ENCODE measurements around the gene ZSCAN30.

The ZSCAN30 gene

DNA sequence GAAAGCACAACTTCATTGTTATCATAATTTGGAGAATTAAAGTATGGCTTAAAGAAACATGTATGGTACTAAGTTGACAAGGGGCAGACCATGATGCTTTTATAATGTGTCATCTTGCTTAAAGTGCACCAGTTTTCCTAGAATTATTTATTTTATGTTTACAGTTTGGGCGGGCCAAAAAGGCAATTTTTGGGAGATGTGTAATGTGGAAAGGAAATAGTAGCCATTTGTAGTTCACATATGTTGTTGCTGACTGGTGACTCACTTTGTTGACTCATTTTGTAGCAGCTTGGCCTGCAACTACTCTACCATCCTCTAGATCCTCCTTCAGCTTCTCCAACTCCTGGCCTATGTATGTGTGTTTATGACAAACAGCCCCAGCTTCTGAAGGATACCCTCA is 7.7 kb downstream of the ZSCAN30 start:
- DNase-seq (ENCODE audit: low read depth, low spot score), result peak; percentile 32

DNA sequence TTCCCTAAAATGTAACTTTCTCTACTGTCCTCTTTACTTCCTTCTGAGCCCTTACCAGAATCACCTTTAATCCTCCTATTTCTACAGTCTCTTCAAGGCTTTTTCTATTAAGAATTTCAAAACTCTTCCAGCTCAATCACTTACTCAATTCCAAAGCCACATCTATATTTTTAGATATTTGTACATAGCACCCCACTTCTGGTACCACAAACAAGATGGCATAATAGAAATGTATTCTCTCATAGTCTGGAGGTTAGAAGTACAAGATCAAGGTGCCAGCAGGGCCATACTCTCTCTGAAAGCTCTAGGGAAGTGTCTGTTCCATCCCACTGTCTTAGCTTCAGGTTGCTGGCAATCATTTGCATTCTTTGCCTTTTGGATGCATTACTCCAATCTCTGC is 11.1 kb downstream of the ZSCAN30 start:
- DNase-seq (ENCODE audit: low read depth, low spot score), result no peak

DNA sequence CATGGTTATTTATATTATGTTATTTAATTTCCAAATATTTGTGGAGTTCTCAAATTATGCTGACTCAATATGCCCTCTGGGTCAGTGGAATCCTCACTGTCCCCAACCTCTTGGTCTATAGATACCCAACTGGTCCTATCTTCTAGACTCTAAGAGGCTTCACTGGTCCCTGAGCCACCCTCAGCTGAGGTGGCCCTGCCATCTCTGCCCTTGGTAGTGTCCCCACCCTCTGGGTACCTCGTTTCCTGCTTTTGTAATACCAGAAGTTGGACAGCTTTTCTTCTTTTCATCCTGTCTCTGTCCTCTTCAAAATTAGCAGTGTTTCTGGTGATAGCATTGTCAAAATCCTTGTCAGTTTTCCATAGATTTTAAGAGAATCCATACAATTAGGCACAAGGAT is 11.9 kb downstream of the ZSCAN30 start:
- DNase-seq (ENCODE audit: low read depth, low spot score), result no peak

DNA sequence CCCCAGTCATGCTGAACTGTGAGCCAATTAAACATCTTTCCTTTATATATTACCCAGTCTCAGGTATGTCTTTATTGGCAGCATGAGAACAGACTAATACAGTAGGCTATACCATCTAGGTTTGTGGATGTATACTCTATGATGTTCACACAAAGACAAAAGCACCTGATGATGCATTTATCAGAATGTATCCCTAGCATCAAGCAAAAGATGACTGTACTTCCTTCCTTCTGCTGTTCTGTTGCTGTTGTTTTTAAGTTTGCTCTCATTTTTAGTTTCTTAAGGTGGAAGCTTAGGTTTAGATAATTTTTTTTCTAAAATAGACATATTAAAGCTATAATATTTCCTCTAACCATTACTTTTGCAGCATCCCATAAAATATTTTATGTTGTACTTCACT is 12.4 kb downstream of the ZSCAN30 start:
- DNase-seq (ENCODE audit: low read depth, low spot score), result no peak

DNA sequence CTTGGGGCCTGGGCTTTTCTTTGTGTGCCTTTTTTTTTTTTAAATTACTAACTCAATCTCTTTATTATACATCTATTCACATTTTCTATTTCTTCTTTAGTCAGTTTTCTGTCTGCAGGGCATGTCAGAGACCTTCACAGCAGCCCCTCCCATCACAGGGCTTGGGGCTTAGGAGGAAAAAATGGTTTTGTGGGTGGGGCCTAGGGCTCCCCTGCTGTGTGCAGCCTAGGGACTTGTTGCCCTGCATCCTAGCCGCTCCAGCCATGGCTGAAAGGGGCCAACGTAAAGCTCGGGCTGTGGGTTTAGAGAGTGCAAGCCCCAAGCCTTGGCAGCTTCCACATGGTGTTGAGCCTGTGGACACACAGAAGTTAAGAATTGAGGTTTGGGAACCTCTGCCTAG is 13.8 kb downstream of the ZSCAN30 start:
- no peak for DNase-seq (ENCODE audit: low read depth, low spot score)

DNA sequence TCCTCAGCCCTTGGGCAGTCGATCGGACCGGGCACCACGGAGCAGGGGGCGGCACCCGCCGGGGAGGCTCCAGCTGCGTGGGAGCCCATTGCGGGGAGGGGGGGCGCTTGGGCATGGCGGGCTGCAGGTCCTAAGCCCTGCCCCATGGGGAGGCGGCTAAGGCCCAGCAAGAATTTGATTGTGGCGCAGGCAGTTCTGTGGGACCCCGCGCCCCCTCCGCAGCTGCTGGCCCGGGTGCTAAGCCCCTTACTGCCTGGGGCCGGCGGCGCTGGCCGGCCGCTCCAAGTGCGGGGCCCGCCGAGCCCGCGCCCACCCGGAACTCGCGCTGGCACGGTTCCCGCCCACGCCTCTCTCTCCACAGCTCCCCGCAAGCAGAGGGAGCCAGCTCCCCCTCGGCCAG is 18.4 kb downstream of the ZSCAN30 start:
- DNase-seq (ENCODE audit: low read depth, low spot score), result no peak

DNA sequence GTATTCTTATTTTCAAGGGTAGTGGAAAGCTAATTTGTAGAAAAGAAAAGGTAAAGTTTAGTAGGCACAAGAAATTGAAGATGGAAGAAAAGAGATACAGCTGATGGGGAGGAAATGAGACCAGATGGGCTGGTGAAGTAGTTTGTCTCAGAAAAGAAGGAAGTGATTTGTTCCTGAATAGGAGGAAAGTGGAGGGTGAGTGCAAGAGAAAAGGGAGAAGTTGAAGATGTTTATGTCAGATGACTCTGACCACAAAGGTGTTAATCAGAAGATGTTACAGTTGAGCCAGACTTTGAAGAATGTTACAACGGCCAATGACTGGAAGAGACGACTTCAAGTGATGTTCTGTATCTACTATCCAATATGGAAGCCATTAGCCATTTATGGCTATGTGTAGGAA is 21.2 kb downstream of the ZSCAN30 start:
- no peak for DNase-seq (ENCODE audit: low read depth, low spot score)

DNA sequence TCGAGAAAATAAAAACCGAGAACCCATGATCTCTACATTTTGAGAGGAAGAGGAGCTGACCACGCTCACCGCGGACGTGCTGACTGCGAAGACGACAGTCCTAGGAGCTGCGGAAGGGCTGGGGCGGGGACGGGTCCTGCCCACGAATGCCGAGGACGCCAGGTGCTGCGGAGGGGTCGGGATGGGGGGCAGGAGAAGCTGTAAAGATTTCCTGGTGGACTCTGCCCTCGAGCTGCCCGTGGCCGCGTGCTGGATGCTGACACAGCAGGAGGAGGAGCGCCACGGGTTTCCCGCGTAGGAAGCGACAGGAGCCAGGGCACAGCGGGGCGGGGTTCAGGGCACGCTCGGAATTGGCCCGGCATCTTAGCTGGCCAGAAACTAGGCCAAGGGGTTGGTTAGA is 22.2 kb downstream of the ZSCAN30 start:
- DNase-seq (ENCODE audit: low read depth, low spot score), result peak; percentile 7

DNA sequence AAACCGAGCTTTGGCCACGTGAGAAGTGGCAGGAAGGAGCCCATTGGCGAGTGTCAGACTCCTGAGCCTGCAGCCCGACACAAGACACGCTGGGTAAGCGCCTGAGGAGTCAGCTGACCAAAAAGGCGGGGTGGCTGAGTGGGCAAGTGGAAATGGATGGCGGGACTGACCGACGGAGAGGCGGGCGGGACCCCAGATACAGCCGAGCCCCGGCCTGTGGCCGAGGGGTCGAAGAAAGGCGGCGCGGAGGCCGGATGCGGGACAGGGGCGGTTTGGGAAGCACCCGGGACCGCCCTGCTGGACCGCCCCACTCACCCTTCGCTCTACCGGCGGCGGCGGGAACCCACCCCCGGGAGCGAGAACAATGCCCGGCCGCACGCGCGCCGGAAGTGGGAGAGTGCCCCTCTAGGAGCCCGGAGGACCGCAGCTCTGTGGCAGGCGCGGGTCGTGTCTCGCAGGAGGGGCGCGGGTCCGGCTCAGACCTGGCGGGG is 22.8 kb downstream of the ZSCAN30 start:
- peak; percentile 81 for DNase-seq (ENCODE audit: low read depth, low spot score)

DNA sequence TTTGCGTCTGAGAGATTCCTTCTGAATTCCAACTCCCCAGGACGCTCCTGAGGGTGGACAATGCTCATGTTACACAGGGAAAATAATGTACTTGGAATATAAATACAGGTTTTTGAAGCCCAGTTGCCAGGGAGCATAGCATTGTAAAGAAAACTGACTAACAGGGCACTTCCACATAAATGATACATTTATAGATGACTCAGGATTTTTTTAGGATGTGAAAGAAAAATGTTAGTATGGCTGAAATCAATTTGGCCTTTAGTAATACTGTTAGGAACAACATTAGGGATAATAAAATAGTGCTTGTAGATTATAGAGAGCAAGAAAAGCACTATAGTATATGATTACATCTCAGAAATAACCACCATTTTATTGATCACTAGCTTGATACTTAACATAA is 25.6 kb downstream of the ZSCAN30 start:
- no peak for DNase-seq (ENCODE audit: low read depth, low spot score)

DNA sequence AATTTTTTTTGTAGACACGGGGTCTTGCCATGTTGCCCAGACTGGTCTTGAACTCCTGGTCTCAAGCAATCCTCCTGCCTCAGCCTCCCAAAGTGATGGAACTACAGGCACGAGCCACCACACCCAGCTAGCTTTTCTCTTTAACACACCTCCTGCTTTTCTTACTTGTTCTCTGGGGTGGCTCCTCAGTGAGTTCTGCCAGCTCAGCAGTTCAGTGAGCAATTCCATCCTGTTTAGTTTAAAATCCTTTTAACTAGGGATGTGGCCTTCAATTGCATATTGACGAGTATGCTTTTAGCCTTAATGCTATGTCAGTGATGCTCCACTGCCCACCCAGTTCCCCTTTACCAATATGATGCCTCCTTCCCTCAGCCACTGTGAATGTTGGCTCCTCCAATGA is 33.1 kb downstream of the ZSCAN30 start:
- DNase-seq (ENCODE audit: low read depth, low spot score), result no peak

DNA sequence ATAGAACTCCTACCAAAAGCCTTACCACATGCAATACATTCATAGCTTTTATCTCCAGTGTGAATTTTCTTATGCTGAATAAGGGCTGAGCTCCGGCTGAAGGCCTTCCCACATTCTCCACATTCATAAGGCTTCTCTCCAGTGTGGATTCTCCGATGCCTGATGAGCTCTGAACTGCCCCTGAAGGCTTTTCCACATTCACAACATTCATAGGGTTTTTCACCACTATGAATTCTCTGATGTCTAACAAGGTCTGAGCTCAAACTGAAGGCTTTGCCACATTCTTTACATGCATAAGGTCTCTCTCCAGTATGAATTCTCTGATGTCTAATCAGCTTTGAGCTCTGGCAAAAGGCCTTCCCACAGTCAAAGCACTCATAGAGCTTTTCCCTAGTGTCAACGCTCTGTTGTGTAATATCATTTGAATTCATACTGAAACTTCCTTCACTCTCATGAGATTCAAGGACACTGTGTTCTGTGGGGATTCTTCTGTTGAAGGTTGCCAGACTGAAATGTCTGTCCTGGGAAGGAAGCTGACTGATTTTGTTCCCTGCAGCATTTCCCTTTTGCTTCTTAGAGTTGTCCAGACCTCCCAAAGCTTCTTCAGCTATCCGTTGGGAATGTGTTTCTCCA is 36.3 kb downstream of the ZSCAN30 start:
- DNase-seq (ENCODE audit: low read depth, low spot score), result no peak

DNA sequence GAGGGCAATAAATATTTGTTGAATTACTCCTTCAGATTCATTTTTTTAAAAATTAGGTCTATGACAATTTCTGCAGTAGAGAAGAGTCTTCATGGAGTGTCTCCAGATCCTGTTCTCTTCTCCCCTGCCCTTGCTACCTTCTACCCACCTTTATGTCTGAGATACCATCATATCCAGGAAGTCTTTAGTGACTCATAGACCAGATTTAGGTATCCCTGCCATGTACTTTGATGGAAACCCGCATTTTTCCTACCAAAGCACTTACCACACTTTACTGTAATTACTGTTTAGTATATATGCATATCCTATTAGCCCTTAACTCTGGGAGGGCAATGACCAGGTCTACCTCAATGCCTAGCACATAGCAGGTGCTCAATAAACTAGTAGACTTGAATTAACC is 37.6 kb downstream of the ZSCAN30 start:
- DNase-seq (ENCODE audit: low read depth, low spot score), result no peak

DNA sequence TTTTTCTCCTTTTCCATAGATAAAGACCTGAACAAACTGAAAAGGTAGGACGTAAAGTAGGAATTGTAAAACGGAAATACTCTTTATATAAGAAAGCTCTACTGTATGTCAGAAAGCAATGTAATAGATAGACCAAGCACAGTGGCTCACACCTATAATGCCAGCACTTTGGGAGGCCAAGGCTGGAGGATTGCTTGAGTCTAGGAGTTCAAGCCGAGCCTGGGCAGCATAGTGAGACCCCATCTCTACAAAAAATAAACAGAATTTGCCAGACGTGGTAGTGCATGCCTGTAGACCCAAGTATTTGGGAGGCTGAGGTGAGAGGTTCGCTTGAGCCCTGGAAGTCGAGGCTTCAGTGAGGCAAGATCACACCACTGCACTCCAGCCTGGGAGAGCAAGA is 41.6 kb downstream of the ZSCAN30 start:
- no peak for DNase-seq (ENCODE audit: low read depth, low spot score)

DNA sequence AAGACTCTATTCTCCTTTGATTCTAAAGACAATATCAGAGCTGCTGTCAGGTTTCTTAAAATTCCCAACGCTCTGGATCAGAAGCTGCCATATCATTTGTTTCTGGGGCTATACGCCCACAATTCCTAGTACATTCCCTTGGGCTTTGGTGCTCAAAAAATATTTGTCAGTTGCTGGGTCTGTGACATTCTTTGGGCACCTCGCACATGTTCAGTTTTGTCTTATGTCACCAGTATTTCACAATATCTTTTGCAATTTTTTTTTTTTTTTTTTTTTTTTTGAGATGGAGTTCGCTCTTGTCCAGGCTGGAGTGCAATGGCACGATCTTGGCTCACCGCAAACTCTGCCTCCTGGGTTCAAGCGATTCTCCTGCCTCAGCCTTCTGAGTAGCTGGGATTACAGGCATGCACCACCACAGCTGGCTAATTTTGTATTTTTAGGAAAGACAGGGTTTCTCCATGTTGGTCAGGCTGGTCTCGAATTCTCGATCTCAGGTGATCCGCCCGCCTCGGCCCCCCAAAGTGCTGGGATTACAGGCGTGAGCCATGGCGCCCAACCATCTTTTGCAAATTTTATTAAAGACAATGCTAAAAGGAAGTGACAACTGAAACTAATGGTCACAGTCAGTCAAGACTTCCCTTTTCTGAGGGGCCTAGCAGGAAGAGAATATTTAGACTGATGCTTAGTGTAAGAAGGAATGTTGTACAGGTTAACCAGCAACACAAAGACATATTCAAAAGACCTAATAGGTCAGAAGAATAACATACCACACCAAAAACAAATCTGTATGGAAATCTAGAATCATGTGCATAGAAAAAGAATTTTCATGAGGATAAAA is 42.4 kb downstream of the ZSCAN30 start:
- DNase-seq (ENCODE audit: low read depth, low spot score), result no peak

DNA sequence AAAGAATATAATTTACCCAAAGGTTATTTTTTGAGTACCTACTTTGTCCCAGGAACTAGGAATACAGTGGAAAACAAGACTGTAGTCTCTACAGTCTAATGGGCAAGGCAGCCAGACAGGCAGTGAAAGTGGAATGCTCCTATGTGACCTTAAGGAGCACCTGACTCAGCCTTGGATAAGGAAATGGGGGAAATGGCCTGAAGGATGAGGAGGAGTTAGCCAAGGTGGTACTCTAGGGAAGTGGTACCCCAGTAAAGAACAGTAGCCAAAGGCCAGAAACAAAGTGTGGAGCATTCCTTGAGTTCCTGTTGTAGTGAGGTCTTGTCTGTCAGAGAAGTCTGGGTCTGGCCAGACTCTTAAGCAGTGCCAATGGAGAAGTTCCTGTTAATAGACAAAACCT is 43.2 kb downstream of the ZSCAN30 start:
- DNase-seq (ENCODE audit: low read depth, low spot score), result no peak

DNA sequence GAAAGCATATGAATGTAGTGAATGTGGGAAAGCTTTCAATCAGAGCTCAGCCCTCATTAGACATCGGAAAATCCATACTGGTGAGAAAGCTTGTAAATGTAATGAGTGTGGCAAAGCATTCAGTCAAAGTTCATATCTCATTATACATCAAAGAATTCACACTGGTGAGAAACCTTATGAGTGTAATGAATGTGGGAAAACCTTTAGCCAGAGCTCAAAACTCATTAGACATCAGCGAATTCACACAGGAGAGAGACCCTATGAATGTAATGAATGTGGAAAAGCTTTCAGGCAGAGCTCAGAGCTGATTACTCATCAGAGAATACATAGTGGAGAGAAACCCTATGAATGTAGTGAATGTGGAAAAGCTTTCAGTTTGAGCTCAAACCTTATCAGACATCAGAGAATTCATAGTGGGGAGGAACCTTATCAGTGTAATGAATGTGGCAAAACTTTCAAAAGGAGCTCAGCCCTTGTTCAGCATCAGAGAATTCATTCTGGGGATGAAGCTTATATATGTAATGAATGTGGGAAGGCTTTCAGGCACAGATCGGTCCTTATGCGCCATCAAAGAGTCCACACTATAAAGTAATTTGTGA is 44.2 kb downstream of the ZSCAN30 start:
- DNase-seq (ENCODE audit: low read depth, low spot score), result no peak

DNA sequence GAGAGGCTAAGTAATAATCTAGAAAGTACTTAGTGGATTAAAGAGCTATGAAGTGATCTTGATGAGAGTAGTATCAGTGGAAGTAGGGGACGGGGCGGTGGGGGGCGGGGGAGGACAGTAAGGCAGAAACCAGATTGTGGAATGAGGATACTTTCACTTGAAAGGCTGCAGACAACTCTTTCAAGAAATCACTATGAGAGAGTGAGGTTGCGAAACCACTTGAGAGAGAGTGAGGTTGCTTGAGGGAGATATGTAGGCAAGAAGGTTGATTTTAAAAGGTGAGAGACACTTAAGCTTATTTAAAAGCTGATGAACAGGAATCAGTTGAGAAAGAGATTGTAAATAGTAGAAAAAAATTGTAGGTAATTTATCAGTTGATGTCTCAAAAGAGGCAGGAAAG is 45.4 kb downstream of the ZSCAN30 start:
- no peak for DNase-seq (ENCODE audit: low read depth, low spot score)

DNA sequence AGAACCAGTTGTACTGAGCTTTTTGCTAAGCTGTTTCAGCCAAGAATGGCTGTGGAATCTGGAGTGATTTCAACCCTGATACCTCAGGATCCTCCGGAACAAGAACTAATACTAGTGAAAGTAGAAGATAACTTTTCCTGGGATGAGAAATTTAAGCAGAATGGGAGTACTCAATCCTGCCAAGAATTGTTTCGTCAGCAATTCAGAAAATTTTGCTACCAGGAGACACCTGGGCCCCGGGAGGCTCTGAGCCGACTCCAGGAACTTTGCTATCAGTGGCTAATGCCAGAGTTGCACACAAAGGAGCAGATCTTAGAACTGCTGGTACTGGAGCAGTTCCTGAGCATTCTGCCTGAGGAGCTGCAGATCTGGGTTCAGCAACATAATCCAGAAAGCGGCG is 47.6 kb downstream of the ZSCAN30 start:
- DNase-seq (ENCODE audit: low read depth, low spot score), result no peak

DNA sequence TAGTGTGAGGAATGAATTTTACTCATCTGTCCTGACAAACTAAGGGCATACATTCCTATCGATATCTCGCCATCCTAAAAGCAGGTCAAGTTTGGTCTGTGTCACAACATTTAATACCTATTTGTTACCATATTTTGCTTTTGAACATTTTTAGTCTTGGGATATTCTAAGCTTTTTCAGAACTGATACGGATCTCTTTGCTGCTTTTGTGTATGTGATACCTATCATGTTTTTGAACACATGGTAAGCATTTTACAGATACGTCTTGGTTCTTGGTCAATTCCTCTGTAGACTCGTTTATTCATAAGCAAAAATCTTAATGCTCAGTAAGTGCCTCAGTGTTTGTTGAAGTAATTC is 48.6 kb downstream of the ZSCAN30 start:
- no peak for DNase-seq (ENCODE audit: low read depth, low spot score)

DNA sequence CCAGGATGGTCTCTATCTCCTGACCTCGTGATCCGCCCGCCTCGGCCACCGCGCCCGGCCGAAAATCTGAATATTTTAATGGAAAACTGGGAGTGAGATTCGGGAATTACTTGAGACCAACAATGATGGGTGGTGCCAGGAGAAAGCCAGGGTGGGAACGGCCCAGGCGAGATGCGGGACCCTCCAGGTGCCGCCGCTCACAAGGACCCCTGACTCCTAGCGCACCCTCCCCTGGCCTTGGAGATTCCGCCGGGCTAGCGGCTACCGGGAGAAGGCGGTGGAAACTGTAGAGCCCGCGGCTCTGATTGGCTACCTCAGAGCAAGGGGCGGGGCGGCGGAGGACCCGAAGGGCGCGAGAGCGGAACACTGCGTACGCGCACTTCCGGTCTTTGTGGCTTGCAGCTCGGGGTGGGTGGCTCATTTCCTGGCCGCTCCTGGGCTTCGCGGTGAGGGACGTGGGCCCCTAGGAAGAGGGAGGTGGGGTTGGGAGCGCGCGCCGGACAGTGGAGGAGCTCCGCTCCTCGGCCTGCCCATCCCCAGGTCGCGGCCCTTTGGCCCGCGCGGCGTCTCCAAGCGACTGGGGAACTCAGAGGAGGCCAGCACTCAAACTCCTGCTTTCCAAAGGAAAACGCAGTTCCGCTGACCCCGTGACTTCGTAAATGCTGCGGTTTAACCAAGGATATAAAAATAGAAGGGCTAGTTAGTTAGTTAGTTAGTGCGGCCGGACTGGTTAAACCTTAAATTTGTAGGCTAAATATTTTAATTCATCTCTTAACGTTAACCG is 49.2 kb downstream of the ZSCAN30 start, which contains the start of gene ZNF397:
TSS of gene ZNF397 (plus strand) at position 371 of the 784 bp plus-strand sequence. CDS start 1,437 bp downstream, outside the sequence.
- peak; percentile 99 for DNase-seq (ENCODE audit: low read depth, low spot score)

DNA sequence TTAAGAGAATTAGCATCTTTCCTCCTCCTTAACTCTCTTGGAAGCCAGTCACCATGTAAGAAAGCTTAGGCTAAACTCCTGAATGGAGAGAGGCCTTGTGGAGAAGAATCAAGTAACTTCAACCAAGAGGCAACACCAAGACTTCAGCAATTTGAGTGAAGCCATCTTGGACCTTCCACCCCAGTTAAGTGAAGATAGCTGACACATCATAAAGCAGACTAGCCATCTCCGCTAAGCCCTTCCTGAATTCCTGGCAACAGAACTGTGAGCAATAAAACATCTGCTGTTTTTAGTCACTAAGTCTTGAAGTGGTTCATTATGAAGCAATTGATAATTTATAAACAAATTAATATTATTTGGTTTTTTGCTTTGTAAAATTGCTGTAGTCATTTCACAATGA is 50.7 kb downstream of the ZSCAN30 start:
- DNase-seq (ENCODE audit: low read depth, low spot score), result no peak

Data from astrocyte of the hippocampus (primary cell).